ENCODE data around the gene SETD2.
"Not testable (repeated sequence)": the region's sequence is repeated elsewhere in the genome, so short reads cannot be mapped to it uniquely, and the experiment has no call there.

The SETD2 gene

DNA sequence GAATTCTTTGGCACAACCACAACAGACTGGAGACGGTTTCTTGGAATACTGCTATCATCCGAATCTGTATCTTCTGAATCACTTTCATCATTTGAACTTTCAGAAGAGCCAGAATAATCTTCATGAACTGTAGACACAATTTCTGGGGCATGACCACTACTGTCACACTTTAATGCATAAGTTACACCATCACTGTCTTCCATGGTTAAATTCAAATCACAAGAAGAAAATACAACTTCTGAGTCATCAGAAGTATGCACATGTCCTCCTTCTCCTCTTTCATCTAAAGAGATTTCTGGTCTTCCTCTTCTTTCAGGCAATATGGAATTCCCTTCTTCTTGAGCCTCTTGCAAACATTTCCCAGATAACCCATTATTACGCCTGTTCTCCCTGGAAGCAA lies 42.5 kb downstream of the SETD2 start:
- TF ChIP-seq, protein P1, sequence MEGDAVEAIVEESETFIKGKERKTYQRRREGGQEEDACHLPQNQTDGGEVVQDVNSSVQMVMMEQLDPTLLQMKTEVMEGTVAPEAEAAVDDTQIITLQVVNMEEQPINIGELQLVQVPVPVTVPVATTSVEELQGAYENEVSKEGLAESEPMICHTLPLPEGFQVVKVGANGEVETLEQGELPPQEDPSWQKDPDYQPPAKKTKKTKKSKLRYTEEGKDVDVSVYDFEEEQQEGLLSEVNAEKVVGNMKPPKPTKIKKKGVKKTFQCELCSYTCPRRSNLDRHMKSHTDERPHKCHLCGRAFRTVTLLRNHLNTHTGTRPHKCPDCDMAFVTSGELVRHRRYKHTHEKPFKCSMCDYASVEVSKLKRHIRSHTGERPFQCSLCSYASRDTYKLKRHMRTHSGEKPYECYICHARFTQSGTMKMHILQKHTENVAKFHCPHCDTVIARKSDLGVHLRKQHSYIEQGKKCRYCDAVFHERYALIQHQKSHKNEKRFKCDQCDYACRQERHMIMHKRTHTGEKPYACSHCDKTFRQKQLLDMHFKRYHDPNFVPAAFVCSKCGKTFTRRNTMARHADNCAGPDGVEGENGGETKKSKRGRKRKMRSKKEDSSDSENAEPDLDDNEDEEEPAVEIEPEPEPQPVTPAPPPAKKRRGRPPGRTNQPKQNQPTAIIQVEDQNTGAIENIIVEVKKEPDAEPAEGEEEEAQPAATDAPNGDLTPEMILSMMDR (conservative IDR thresholded peaks at IDR 0.05), result no peak
- no peak overlapping the region for H3K27ac ChIP-seq

GRCh38 chr3:47120138-47120537 lies 43.8 kb downstream of the SETD2 start:
- TF ChIP-seq, protein P1 (conservative IDR thresholded peaks at IDR 0.05), result no peak
- no peak overlapping the region for H3K27ac ChIP-seq

GRCh38 chr3:47119387-47119786 lies 44.5 kb downstream of the SETD2 start:
- not testable (repeated sequence) for H3K27ac ChIP-seq

DNA sequence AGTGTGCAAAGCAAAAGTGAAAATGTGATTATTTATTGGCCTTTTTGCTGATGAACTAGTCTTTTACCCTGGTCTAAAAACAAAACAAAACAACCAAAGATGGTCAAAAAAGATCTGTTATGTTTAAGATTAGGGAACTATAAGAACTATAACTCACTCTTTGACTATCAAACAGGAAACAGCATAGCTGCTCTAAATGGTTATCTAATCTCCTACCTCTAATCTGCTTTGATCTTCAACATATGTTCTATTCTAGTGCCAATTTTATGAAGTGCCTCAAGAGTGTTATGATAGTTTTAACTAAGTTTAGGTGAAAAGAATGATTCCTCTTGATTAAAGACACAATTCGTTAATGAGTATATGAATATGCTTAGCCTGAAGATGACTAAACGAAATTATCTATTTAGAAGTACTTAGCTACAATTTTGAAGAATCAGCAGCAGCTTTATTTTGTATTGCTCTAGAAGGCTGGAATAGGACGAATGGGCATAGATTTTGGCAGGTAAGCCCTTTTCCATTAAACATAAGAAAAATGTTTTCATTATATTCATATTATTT lies 46.0 kb downstream of the SETD2 start:
- H3K27ac ChIP-seq, result no peak overlapping the region
- TF ChIP-seq, protein P1 (conservative IDR thresholded peaks at IDR 0.05), result no peak

DNA sequence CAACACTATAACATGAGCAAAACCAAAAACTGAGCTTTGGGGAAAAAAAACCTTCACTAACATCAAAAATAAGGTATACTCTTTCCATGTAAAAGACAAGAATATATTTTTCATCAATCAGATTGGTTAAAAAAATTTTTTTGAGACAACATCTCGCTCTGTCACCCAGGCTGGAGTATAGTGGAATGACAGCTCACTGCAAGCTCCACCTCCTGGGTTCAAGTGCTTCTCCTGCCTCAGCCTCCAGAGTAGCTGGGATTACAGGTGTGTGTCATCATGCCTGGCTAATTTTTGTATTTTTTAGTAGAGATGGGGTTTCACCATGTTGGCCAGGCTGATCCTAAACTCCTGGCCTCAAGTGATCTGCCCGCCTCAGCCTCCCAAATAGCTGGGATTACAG lies 48.4 kb downstream of the SETD2 start:
- H3K27ac ChIP-seq, result not testable (repeated sequence)

- no peak overlapping the region for H3K27ac ChIP-seq
- TF ChIP-seq, protein P1 (conservative IDR thresholded peaks at IDR 0.05), result no peak
Measured at GRCh38 chr3:47113669-47114365, 50.1 kb downstream of the SETD2 start.

DNA sequence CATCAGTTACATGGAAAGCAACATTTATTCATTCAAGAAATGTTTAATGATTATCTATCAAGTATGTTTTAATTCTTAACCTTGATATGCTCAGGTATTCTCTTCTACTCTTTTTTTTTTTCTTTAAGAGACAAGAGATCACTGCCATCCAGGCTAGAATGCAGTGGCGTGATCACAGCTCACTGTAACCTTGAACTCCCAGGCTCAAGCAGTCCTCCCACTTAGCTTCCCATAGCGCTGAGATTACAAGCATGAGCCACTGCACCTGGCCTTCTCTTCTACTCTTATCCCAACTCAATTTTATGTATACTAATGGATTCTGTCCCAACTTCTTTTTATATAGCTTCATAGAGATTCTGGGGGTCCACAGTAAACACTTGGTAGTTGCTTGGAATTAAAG lies 50.9 kb downstream of the SETD2 start:
- TF ChIP-seq, protein P1 (conservative IDR thresholded peaks at IDR 0.05), result no peak
- H3K27ac ChIP-seq, result no peak overlapping the region

DNA sequence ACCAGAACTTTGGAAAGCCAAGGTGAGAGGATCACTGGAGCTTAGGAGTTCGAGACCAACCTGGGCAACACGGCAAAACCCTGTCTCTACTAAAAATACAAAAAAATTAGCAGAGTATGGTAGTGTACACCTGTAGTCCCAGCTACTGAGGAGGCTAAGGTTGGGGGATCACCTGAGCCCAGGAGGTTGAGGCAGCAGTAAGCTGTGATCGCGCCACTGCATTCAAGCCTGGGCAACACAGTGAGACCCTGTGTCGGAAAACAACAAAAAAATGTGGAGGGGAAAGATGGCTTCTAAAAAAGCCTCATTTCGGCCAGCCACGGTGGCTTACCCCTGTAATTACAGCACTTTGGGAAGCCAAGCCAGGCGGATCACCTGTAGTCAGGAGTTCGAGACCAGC lies 54.5 kb downstream of the SETD2 start:
- H3K27ac ChIP-seq, result no peak overlapping the region
- TF ChIP-seq, protein P1 (conservative IDR thresholded peaks at IDR 0.05), result no peak
